ENCODE measurements around the gene KCNH5.

DNA sequence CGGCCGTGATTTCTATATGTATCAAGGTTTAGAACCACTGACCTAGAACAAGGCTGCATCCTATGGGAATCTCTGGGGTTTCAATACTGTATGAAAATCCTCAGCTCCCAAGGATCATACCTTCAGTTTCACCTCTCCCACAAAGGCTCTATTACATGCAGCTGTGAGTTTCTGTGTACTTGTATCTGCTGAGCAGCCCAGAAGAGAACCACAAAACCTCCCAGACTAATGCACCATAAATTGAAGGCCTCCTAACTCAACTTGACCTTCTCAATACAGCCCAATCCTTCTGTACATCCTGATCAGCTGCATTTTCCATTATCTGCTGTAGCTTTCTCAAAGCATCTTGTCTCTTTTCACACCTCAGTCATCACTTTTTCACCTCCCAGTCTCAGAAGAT is 5.4 kb upstream of the KCNH5 start:
- TF ChIP-seq, protein P1, sequence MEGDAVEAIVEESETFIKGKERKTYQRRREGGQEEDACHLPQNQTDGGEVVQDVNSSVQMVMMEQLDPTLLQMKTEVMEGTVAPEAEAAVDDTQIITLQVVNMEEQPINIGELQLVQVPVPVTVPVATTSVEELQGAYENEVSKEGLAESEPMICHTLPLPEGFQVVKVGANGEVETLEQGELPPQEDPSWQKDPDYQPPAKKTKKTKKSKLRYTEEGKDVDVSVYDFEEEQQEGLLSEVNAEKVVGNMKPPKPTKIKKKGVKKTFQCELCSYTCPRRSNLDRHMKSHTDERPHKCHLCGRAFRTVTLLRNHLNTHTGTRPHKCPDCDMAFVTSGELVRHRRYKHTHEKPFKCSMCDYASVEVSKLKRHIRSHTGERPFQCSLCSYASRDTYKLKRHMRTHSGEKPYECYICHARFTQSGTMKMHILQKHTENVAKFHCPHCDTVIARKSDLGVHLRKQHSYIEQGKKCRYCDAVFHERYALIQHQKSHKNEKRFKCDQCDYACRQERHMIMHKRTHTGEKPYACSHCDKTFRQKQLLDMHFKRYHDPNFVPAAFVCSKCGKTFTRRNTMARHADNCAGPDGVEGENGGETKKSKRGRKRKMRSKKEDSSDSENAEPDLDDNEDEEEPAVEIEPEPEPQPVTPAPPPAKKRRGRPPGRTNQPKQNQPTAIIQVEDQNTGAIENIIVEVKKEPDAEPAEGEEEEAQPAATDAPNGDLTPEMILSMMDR (conservative IDR thresholded peaks at IDR 0.05; ENCODE audit: low read length) = no peak
- no peak for TF ChIP-seq EZH2phosphoT487 (IDR thresholded peaks at IDR 0.05; ENCODE audit: borderline replicate concordance, low read depth, low read length)

All from OCI-LY7 (cell line).